ENCODE measurements around the gene FAM83B.
"Not testable (repeated sequence)": the region's sequence is repeated elsewhere in the genome, so short reads cannot be mapped to it uniquely, and the experiment has no call there.

Gene FAM83B

GRCh38 chr6:54898767-54899166, 52.2 kb downstream of the FAM83B start:
- no peak for DNase-seq

DNA sequence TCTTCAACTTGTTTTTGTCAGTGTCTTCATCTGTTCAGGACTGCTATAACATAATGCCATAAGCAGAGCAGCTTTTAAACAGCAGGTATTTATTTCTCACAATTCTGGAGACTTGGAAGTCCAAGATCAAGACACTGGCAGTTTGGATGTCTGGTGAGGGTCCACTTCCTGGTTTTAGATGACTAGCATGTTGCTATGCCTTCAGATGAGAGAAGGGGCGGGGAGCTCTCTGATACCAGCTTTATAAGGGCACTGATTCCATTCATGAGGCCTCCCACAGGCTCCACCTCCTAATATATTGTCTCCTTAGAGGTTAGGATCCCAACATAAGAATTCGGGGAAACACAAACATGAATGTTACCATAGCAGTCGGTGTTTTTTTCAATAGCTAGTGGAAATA, 52.9 kb downstream of the FAM83B start:
- DNase-seq = no peak

DNA sequence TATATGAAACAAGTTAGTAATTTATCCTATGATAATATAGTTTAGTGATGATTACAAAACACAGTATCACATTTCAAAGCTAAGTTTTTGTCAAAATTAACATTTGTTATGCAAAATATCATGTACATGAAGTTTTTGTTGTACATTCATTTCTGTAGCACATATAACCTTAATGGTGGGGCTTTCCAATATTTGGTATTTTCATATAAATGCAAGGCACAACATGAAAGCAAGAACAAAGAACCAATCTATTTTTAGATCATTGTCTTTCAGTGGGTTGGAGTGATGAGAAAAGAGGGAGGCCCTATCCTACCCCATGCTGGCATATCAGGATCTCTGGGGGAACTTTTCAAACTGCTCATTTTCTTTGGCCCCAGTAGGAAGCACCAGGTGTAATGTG, 53.4 kb downstream of the FAM83B start:
- no peak for DNase-seq

DNA sequence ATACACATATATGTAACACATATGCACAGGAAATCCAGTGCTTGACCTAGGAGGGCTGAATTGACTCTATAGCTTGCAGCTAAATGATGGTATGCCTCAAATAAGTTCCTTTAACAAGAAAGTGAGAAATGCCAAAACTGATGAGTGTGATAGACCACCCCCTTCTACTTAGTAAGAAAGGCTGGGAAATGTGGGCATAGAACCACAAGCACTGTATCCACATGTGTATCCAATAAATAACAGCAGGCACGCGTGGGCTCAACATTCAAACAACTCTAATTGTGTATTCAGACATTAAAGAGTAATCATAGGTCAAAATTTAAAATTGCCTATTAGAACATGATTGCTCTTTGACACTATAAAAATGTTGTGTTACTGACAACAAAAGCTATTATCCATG, 54.1 kb downstream of the FAM83B start:
- DNase-seq = no peak

- DNase-seq = no peak
Observed at GRCh38 chr6:54903884-54904283, 57.3 kb downstream of the FAM83B start.

DNA sequence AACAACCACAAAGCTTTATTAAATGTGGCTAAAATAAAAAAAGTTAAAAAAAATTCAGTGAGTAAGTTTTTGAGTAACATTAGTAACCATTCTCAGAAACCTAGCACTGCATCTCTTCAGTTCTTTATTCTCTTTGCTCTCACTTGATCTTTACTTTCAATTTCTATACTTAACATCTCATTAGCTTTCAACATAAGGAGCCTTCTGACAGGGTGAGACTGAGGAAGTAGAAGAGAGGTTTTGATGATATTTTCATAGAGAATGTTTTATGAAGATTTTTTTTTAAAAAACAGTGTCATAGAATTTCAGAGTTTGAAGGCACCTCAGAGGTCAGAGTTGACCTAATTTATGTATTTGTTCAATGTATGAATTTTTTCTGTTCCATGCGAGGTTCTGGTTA, 60.8 kb downstream of the FAM83B start:
- no peak for DNase-seq

DNA sequence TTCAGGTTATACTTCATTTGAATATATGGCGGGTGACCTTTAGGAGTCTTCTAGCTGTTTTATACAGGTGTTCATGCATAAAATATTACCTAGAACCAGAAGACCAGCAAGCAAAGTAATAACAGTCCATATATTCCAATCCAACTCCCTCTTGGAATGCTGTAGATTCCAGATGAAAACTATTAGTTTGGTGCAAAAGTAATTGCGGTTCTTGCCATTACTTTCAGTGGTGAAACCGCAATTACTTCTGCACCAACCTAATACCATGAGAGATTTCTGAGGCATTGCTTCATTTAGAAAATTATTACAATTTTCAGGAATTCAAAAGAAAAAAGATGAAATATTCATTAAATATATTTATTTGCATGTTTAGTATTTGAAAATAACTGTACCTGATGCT, 62.6 kb downstream of the FAM83B start:
- no peak for DNase-seq

- DNase-seq = peak; percentile 72
Observed at GRCh38 chr6:54910431-54910884, 63.9 kb downstream of the FAM83B start.

- no peak for DNase-seq
Observed at GRCh38 chr6:54910921-54911320, 64.3 kb downstream of the FAM83B start.

GRCh38 chr6:54913211-54913610, 66.6 kb downstream of the FAM83B start:
- no peak for DNase-seq

- DNase-seq = peak; percentile 21
Observed at GRCh38 chr6:54916858-54917257, 70.3 kb downstream of the FAM83B start.

GRCh38 chr6:54920628-54921027, 74.1 kb downstream of the FAM83B start:
- DNase-seq = no peak

GRCh38 chr6:54921891-54922290, 75.3 kb downstream of the FAM83B start:
- no peak for DNase-seq

DNA sequence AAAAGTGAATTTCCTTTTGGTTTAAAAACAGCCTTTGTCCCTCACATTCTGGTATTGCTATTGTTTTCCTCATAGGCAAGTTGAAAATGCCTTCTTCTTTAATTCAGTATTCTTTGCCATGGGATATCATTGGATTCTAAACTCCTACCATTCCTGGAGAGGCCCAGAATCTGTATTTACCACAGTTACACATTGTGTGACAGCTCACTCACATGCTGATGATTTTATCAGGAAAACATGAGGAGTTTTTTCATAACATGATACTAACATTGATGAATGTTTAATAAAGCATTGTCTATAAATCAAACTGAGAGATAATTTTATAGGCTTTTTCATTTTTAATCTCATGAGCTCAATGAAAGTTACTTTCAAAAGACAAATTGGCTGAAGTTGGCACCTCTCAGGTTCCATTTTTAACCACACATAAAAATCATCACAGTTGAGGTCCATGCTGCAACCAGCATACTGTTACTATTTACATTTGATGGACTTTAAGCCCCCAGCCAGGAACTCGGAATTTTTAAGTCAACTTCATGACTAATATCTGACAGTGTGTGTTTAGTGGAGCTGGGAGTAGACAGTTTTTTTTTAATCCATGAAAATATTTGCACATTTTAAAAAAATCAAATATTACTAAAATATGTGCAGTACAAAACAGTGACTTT, 82.8 kb downstream of the FAM83B start:
- DNase-seq = no peak

- DNase-seq = no peak
Observed at GRCh38 chr6:54932622-54933021, 86.1 kb downstream of the FAM83B start.

- DNase-seq = no peak
Observed at GRCh38 chr6:54935739-54936138, 89.2 kb downstream of the FAM83B start.

GRCh38 chr6:54937371-54937770, 90.8 kb downstream of the FAM83B start:
- DNase-seq = no peak

DNA sequence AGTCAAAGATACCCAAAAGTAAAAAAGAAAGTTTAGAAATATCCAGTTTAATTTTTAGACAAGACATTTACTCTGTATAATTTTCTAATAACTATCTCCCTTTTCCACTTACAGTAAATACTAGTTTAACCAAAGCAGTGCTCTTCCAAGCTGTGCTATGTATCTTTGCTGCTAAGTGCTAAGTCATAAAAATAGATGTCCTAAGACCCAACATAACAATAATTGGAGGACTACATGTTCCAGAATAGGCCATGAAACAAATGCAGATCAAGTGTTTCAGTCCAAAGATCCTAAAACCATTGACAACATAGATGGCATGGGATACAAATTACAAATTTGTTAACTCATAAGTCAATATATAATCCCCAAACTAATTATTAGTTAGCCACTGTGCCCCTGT, 111.1 kb downstream of the FAM83B start:
- no peak for DNase-seq

GRCh38 chr6:54958446-54958845, 111.9 kb downstream of the FAM83B start:
- peak; percentile 86 for DNase-seq

DNA sequence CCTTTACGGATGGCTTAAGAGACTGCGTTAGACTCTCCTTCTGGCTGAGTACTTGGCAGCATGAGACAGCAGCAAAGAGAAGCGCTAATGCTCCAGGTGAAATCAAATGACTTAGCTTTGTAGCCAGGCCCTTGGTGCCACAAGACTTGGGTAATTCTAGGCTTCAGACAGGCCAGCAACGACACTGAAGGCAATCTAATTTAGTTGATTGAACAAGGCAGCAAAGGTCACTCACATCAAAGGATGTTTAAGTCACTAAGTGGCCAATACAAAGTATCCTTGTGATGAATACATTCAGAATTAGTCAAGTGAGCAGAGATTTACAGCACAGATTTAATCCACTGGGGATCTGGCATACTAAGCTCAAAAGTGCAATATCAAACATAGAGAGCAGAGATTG, 113.2 kb downstream of the FAM83B start:
- no peak for DNase-seq

DNA sequence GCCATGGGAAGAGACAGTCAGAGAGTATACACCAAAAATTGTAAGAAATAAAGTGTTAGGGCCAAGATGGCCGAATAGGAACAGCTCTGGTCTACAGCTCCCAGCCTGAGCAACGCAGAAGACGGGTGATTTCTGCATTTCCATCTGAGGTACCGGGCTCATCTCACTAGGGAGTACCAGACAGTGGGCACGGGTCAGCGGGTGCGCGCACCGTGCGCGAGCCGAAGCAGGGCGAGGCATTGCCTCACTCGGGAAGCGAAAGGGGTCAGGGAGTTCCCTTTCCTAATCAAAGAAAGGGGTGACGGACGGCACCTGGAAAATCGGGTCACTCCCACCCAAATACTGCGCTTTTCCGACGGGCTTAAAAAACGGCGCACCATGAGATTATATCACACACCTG, 114.8 kb downstream of the FAM83B start:
- not testable (repeated sequence) for DNase-seq

DNA sequence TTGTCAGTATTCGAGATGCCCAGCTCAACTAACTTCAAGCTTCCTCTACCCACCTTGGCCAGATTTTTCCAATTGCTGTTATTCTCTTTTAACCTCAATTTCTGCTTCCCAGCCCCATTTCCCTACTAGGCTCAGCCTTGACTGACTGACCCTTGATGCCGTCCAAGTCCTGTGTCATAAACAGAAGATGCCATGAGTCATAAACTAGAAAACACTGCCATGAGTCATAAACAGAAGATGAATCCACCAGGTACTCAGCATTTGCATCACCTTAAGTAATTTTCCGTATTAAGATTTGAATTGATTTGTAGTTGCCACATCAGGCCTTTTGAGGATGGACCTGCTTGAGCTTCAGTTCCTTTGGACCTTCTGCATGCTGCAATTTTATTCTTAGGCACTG, 123.8 kb downstream of the FAM83B start:
- no peak for DNase-seq

GRCh38 chr6:54971825-54972224, 125.3 kb downstream of the FAM83B start:
- no peak for DNase-seq

GRCh38 chr6:54979161-54979560, 132.6 kb downstream of the FAM83B start:
- DNase-seq = not testable (repeated sequence)

- no peak for DNase-seq
Observed at GRCh38 chr6:54980511-54981275, 134.1 kb downstream of the FAM83B start.

All from NCI-H1105 treated with DMSO at 0.1 percent for 48 hours (cell line).